ENCODE measurements around the gene BOD1. TPM values are rescaled to one million over a fixed set of nuclear protein-coding genes. Genes with fewer than 3 reads are reported as not detected.

Gene BOD1
- total RNA-seq, 4 donors from 2014 or later = 50.8 to 64.4 (median 54.7) TPM

- Histone ChIP-seq H3K27me3 (peaks cover 9% of the 10 kb centered on the region), H3K9me3 (no peaks in the 10 kb centered on the region), H3K36me3 (no peaks in the 10 kb centered on the region), H3K4me1 (no peaks in the 10 kb centered on the region), H3K27ac (no peak overlapping the region), H3K4me3 (no peak overlapping the region)
- no peak for ATAC-seq
- TF ChIP-seq POLR2AphosphoS5 (IDR thresholded peaks at IDR 0.05) = no peak
- TF ChIP-seq POLR2A (IDR thresholded peaks at IDR 0.05) = no peak
- no peak for TF ChIP-seq EP300 (IDR thresholded peaks at IDR 0.05)
- no peak for TF ChIP-seq CTCF (IDR thresholded peaks at IDR 0.05)
- 76 to 91% methylated on average over 4 of the region's 4 CpGs for WGBS, 2 donors (ENCODE audit: low coverage in 1 of 2)
Observed at GRCh38 chr5:173634465-173634983, 18.1 kb upstream of the BOD1 start.

- peaks cover 16% of the 10 kb centered on the region for H3K27me3 ChIP-seq
- TF ChIP-seq POLR2AphosphoS5 (IDR thresholded peaks at IDR 0.05) (no peak), POLR2A (IDR thresholded peaks at IDR 0.05) (no peak), EP300 (IDR thresholded peaks at IDR 0.05) (no peak)
- H3K9me3 ChIP-seq = no peaks in the 10 kb centered on the region
- ATAC-seq = no peak
- no peak overlapping the region for H3K27ac ChIP-seq
- 81 to 87% methylated on average over 4 to 6 of the region's 10 CpGs for WGBS, 2 donors (ENCODE audit: low coverage in 1 of 2)
- no peaks in the 10 kb centered on the region for H3K4me1 ChIP-seq
- no peak overlapping the region for H3K4me3 ChIP-seq
- H3K36me3 ChIP-seq = no peaks in the 10 kb centered on the region
Observed at GRCh38 chr5:173633304-173633703, 16.9 kb upstream of the BOD1 start.

GRCh38 chr5:173631478-173631877 lies 15.0 kb upstream of the BOD1 start:
- whole genome bisulfite sequencing, 2 donors (ENCODE audit: low coverage in 1 of 2) = 54 to 90% methylated on average over 1 to 3 of the region's 3 CpGs
- H3K9me3 ChIP-seq = no peaks in the 10 kb centered on the region
- H3K36me3 ChIP-seq = no peaks in the 10 kb centered on the region
- no peaks in the 10 kb centered on the region for H3K4me1 ChIP-seq
- no peak for ATAC-seq
- TF ChIP-seq CTCF (IDR thresholded peaks at IDR 0.05) = no peak
- TF ChIP-seq POLR2A (IDR thresholded peaks at IDR 0.05) = no peak
- no peak for TF ChIP-seq POLR2AphosphoS5 (IDR thresholded peaks at IDR 0.05)
- TF ChIP-seq EP300 (IDR thresholded peaks at IDR 0.05) = no peak
- H3K27ac ChIP-seq = no peak overlapping the region
- no peak overlapping the region for H3K4me3 ChIP-seq
- peaks cover 26% of the 10 kb centered on the region for H3K27me3 ChIP-seq

- no peaks in the 10 kb centered on the region for H3K4me1 ChIP-seq
- H3K9me3 ChIP-seq = no peaks in the 10 kb centered on the region
- no peaks in the 10 kb centered on the region for H3K36me3 ChIP-seq
- WGBS, 2 donors (ENCODE audit: low coverage in 1 of 2) = 41 to 61% methylated on average over 4 of the region's 6 CpGs
- no peak overlapping the region for H3K4me3 ChIP-seq
- peaks cover 26% of the 10 kb centered on the region for H3K27me3 ChIP-seq
- H3K27ac ChIP-seq = no peak overlapping the region
- ATAC-seq = no peak
- TF ChIP-seq POLR2AphosphoS5 (IDR thresholded peaks at IDR 0.05) (no peak), CTCF (IDR thresholded peaks at IDR 0.05) (no peak), EP300 (IDR thresholded peaks at IDR 0.05) (no peak), POLR2A (IDR thresholded peaks at IDR 0.05) (no peak)
Observed at GRCh38 chr5:173630724-173631365, 14.4 kb upstream of the BOD1 start.

GRCh38 chr5:173629628-173630027 lies 13.2 kb upstream of the BOD1 start:
- H3K27ac ChIP-seq = no peak overlapping the region
- H3K9me3 ChIP-seq = no peaks in the 10 kb centered on the region
- no peak for ATAC-seq
- H3K36me3 ChIP-seq = no peaks in the 10 kb centered on the region
- TF ChIP-seq EP300 (IDR thresholded peaks at IDR 0.05) (no peak), POLR2A (IDR thresholded peaks at IDR 0.05) (no peak), POLR2AphosphoS5 (IDR thresholded peaks at IDR 0.05) (no peak), CTCF (IDR thresholded peaks at IDR 0.05) (no peak)
- no peaks in the 10 kb centered on the region for H3K4me1 ChIP-seq
- no peak overlapping the region for H3K4me3 ChIP-seq
- peaks cover 26% of the 10 kb centered on the region for H3K27me3 ChIP-seq
- no CpG with 5 or more reads among the region's 1 CpG for WGBS, 2 donors (ENCODE audit: low coverage in 1 of 2)

All from gastroesophageal sphincter (tissue), 4 donors.